Adrenal gland (tissue), 12 donors: ENCODE results near the gene CNTN1. TPM values are rescaled to one million over a fixed set of nuclear protein-coding genes. Genes with fewer than 3 reads are reported as not detected.

Experiments
- DNase-seq, 7 donors: peaks; one replicate each; pipeline ENCODE4 v3.0.0-alpha.2; 2019 to 2020
- H3K27ac ChIP-seq, 5 donors: fragments of 200-600 bp; sonication (generic) in 4 of 5; 1 replicate in 3 of 5; 2 replicates in 2 of 5; pipeline versions ENCODE4 v1.5.1 to v1.8.0; 2016 to 2020; ENCODE audit warnings: mild to moderate bottlenecking in 1 of 5
- H3K27me3 ChIP-seq: fragments of 200-600 bp; 2 replicates; pipeline ENCODE4 v1.8.0; 2021
- H3K36me3 ChIP-seq, 2 donors: fragments of 200-600 bp; replicated peaks in 1 of 2; 1 replicate in 1 of 2; 2 replicates in 1 of 2; pipeline versions ENCODE4 v1.5.1 to v1.8.0; 2018 to 2022
- H3K4me1 ChIP-seq, 2 donors: fragments of 200-600 bp; replicated peaks in 1 of 2; 1 replicate in 1 of 2; 2 replicates in 1 of 2; pipeline versions ENCODE4 v1.5.1 to v1.8.0; 2018 to 2021
- H3K4me3 ChIP-seq, 4 donors: fragments of 200-600 bp; sonication (generic) in 3 of 4; one replicate each; pipeline ENCODE4 v1.5.1; 2016 to 2018
- H3K9me3 ChIP-seq, 3 donors: fragments of 200-600 bp; sonication (generic) in 1 of 3; replicated peaks in 1 of 3; 1 replicate in 2 of 3; 2 replicates in 1 of 3; pipeline versions ENCODE4 v1.5.1 to v1.8.0; 2016 to 2021
- CTCF ChIP-seq, 6 experiments: fragments of 450-650 bp in 4 of 6; fragments of 200-600 bp in 2 of 6; sonication (generic) in 1 of 6; IDR thresholded peaks; 1 replicate in 5 of 6; 2 replicates in 1 of 6; pipeline versions ENCODE4 v1.5.1 to v1.8.0; 2016 to 2021; ENCODE audit warnings: antibody characterized with exemption in 6 of 6, mild to moderate bottlenecking in 2 of 6, moderate library complexity in 1 of 6
- POLR2A ChIP-seq, 2 donors: fragments of 450-650 bp; IDR thresholded peaks; one replicate each; pipeline ENCODE4 v1.6.1; 2017; ENCODE audit warnings: antibody characterized with exemption in 2 of 2, mild to moderate bottlenecking in 2 of 2, moderate library complexity in 1 of 2
- WGBS, 4 donors: extraction: QIAGEN DNeasy Blood & Tissue Kit in 2 of 4; methylation state at CpG; one replicate each; pipeline versions ENCODE4 v1.1.5 to v1.1.7; 2013 to 2017; 5-methylcytosine and 5-hydroxymethylcytosine counted together
- intact Hi-C, 2 donors: fragments of 100-400 bp; cut with DNase I; formaldehyde crosslinking; loops; one replicate each; pipeline versions ENCODE4 v1.14.1 to v1.15.0; 2022 to 2023
- polyA plus RNA-seq, 3 donors: library from polyadenylated mRNA; stranded (reverse); fragments of 200-250 nt in 2 of 3; fragments of 350-450 nt in 1 of 3; fragmentation: Illumina TruSeq in 1 of 3; extraction: RNeasy Lipid Tissue Mini Kit (QIAGEN cat#74804) in 1 of 3; gene quantifications; one replicate each; pipeline ENCODE4 v1.2.3, GENCODE V29; 2013 to 2014
- total RNA-seq, 9 donors: library from RNA; depleted of rRNA in 4 of 9; stranded (reverse); fragments of >200 nt in 4 of 9; fragments of 120-200 nt in 1 of 9; fragmentation: NEBNext Ultra II Directional in 1 of 9; extraction: Animal tissue kit (Norgen Biotek cat#: 25700) in 1 of 9; gene quantifications; one replicate each; pipeline versions ENCODE4 v1.1.0 to v1.2.4, GENCODE V29; 2013 to 2023
- donor health status: healthy with polysubstance abuse.
- donor health status: Bipolar disorder and iron deficiency.
- donor health status: DM: yes; HTN: yes; CAD: no.
- donor health status: DM: no; HTN: no; CAD: no.
- donor health status: DM: no; HTN: no; CAD: no.
- donor health status: DM: yes; HTN: yes; CAD: no.

The CNTN1 gene
- total and polyA plus RNA-seq, 12 donors: 3.8 to 76.8 (median 20.7) TPM

- intact Hi-C loops: no loop called here
- DNase-seq: no peak
- TF ChIP-seq POLR2A (IDR thresholded peaks at IDR 0.05) (no peak), CTCF (IDR thresholded peaks at IDR 0.05) (no peak)
- 44 to 48% (median 46%) methylated on average over 4 of the region's 4 CpGs for WGBS, 4 donors
- Histone ChIP-seq H3K36me3 (no peaks in the 10 kb centered on the region), H3K27ac (no peak overlapping the region), H3K27me3 (no peaks in the 10 kb centered on the region), H3K4me3 (no peak overlapping the region), H3K4me1 (no peaks in the 10 kb centered on the region), H3K9me3 (peaks cover 0 to 4% (median 0%) of the 10 kb centered on the region in 3 donors)
These were observed 200.3 kb downstream of the CNTN1 start for GRCh38 chr12:40892528-40892927.

- Histone ChIP-seq H3K27ac (no peak overlapping the region), H3K36me3 (no peaks in the 10 kb centered on the region), H3K9me3 (no peaks in the 10 kb centered on the region), H3K4me3 (no peak overlapping the region), H3K27me3 (no peaks in the 10 kb centered on the region), H3K4me1 (no peaks in the 10 kb centered on the region)
- intact Hi-C loops: no loop called here
- no peak for TF ChIP-seq POLR2A (IDR thresholded peaks at IDR 0.05)
- TF ChIP-seq CTCF (IDR thresholded peaks at IDR 0.05): no peak
- 57 to 62% (median 61%) methylated on average over 3 of the region's 3 CpGs for WGBS, 4 donors
- DNase-seq: no peak
These were observed 206.3 kb downstream of the CNTN1 start for GRCh38 chr12:40898505-40898904.

- 17 to 31% (median 20%) methylated on average over 1 of the region's 1 CpG for WGBS, 4 donors
- intact Hi-C loops: no loop called here
- no peak overlapping the region for H3K4me3 ChIP-seq
- peak in 1 of 7 donors; percentile 49 for DNase-seq
- no peak overlapping the region for H3K27ac ChIP-seq
- TF ChIP-seq CTCF (IDR thresholded peaks at IDR 0.05): no peak
- no peak for TF ChIP-seq POLR2A (IDR thresholded peaks at IDR 0.05)
- no peaks in the 10 kb centered on the region for H3K9me3 ChIP-seq
- no peaks in the 10 kb centered on the region for H3K36me3 ChIP-seq
- no peaks in the 10 kb centered on the region for H3K4me1 ChIP-seq
- no peaks in the 10 kb centered on the region for H3K27me3 ChIP-seq
These were observed 210.8 kb downstream of the CNTN1 start for GRCh38 chr12:40903040-40903439.

GRCh38 chr12:40907115-40907527 lies 214.9 kb downstream of the CNTN1 start:
- Histone ChIP-seq H3K4me1 (no peaks in the 10 kb centered on the region), H3K36me3 (no peaks in the 10 kb centered on the region), H3K9me3 (no peaks in the 10 kb centered on the region), H3K27ac (no peak overlapping the region), H3K27me3 (no peaks in the 10 kb centered on the region), H3K4me3 (no peak overlapping the region)
- DNase-seq: no peak
- intact Hi-C loops: no loop called here
- TF ChIP-seq POLR2A (IDR thresholded peaks at IDR 0.05) (no peak), CTCF (IDR thresholded peaks at IDR 0.05) (no peak)
- WGBS, 4 donors: 77 to 83% (median 78%) methylated on average over 4 of the region's 4 CpGs
